Neural cell (in vitro differentiated cells): ENCODE data around the gene CSF2. TPM values are rescaled to one million over a fixed set of nuclear protein-coding genes. Genes with fewer than 3 reads are reported as not detected.

Experiments
- H2AFZ ChIP-seq: fragments of 200-600, 300-800 bp; sonication (generic), shearing (Covaris generic); 2 replicates; pipeline ENCODE4 v1.6.0; 2014; ENCODE audit warnings: low read depth, mild to moderate bottlenecking, antibody characterized with exemption, low read length, moderate library complexity
- H3F3A ChIP-seq: fragments of 200-600 bp; shearing (Covaris generic); 2 replicates; pipeline ENCODE4 v1.6.1; 2016; ENCODE audit warnings: mild to moderate bottlenecking, moderate library complexity, mixed read lengths, antibody characterized with exemption, low read length; ENCODE audit not compliant: insufficient read depth, poor library complexity, severe bottlenecking
- H3K27ac ChIP-seq: fragments of 200-600, 300-800 bp; sonication (generic), shearing (Covaris generic); 2 replicates; pipeline ENCODE4 v1.5.1; 2014; ENCODE audit warnings: mild to moderate bottlenecking, low read length, moderate library complexity
- H3K27me3 ChIP-seq: fragments of 300-800, 200-600 bp; sonication (generic), shearing (Covaris generic); 2 replicates; pipeline ENCODE4 v1.6.0; 2014; ENCODE audit warnings: mild to moderate bottlenecking, low read depth, low read length, moderate library complexity; ENCODE audit not compliant: insufficient read depth
- H3K36me3 ChIP-seq: fragments of 300-800, 200-600 bp; sonication (generic), shearing (Covaris generic); 2 replicates; pipeline ENCODE4 v1.5.1; 2014; ENCODE audit warnings: mild to moderate bottlenecking, antibody characterized with exemption, low read length, moderate library complexity; ENCODE audit not compliant: insufficient read depth
- H3K4me2 ChIP-seq: fragments of 300-800, 200-600 bp; sonication (generic), shearing (Covaris generic); 2 replicates; pipeline ENCODE4 v1.6.0; 2014; ENCODE audit warnings: mild to moderate bottlenecking, low read length
- H3K4me3 ChIP-seq: fragments of 300-800, 200-600 bp; sonication (generic), shearing (Covaris generic); 2 replicates; pipeline ENCODE4 v1.5.1; 2014; ENCODE audit warnings: mild to moderate bottlenecking, low read length, moderate library complexity
- H3K79me2 ChIP-seq: fragments of 200-600 bp; shearing (Covaris generic); replicated peaks from 2 replicates; pipeline ENCODE4 v1.6.0; 2014; ENCODE audit warnings: mild to moderate bottlenecking, low read length, moderate library complexity; ENCODE audit not compliant: insufficient read depth
- H3K9ac ChIP-seq: fragments of 300-800, 200-600 bp; sonication (generic), shearing (Covaris generic); 2 replicates; pipeline ENCODE4 v1.6.1; 2016; ENCODE audit warnings: mild to moderate bottlenecking, low read length, mixed read lengths
- H3K9me2 ChIP-seq: fragments of 200-600 bp; shearing (Covaris generic); 2 replicates; pipeline ENCODE4 v1.6.1; 2016; ENCODE audit warnings: mild to moderate bottlenecking, low read length, mixed read lengths; ENCODE audit not compliant: insufficient read depth
- H3K9me3 ChIP-seq: fragments of 200-600, 300-800 bp; sonication (generic), shearing (Covaris generic); 2 replicates; pipeline ENCODE4 v1.6.1; 2016; ENCODE audit warnings: mild to moderate bottlenecking, mixed run types, low read length, moderate library complexity, mixed read lengths
- H4K20me1 ChIP-seq: fragments of 200-600 bp; shearing (Covaris generic); 2 replicates; pipeline ENCODE4 v1.6.1; 2016; ENCODE audit warnings: mild to moderate bottlenecking, mixed run types; ENCODE audit not compliant: insufficient read depth
- CTCF ChIP-seq: fragments of 450-650 bp; IDR thresholded peaks from 2 replicates; pipeline ENCODE4 v1.5.1; 2014; ENCODE audit warnings: antibody characterized with exemption, mild to moderate bottlenecking, moderate library complexity; ENCODE audit not compliant: poor library complexity, severe bottlenecking
- EP300 ChIP-seq: fragments of 450-650 bp; conservative IDR thresholded peaks from 2 replicates; pipeline ENCODE4 v1.6.1; 2014; ENCODE audit warnings: antibody characterized with exemption, mild to moderate bottlenecking, moderate library complexity; ENCODE audit not compliant: poor library complexity, severe bottlenecking
- EZH2 ChIP-seq: fragments of 200-600, 300-800 bp; shearing (Covaris generic), sonication (generic); IDR thresholded peaks from 2 replicates; pipeline ENCODE4 v1.6.1; 2014; ENCODE audit warnings: antibody characterized with exemption, low read length, borderline replicate concordance, mild to moderate bottlenecking; ENCODE audit not compliant: insufficient read depth, poor library complexity, severe bottlenecking
- MXI1 ChIP-seq: fragments of 450-650 bp; conservative IDR thresholded peaks from 2 replicates; pipeline ENCODE4 v1.6.1; 2014; ENCODE audit warnings: antibody characterized with exemption, mild to moderate bottlenecking; ENCODE audit not compliant: poor library complexity, severe bottlenecking
- POLR2AphosphoS5 ChIP-seq: IDR thresholded peaks from 2 replicates; pipeline ENCODE4 v1.6.1; 2012
- RAD21 ChIP-seq: fragments of 450-650 bp; conservative IDR thresholded peaks from 2 replicates; pipeline ENCODE4 v1.6.1; 2014; ENCODE audit warnings: antibody characterized with exemption, mild to moderate bottlenecking, moderate library complexity
- REST ChIP-seq: IDR thresholded peaks from 2 replicates; pipeline ENCODE4 v1.6.1; 2012; ENCODE audit warnings: borderline replicate concordance
- SMC3 ChIP-seq: fragments of 450-650 bp; conservative IDR thresholded peaks from 2 replicates; pipeline ENCODE4 v1.6.1; 2014; ENCODE audit warnings: antibody characterized with exemption, mild to moderate bottlenecking, moderate library complexity; ENCODE audit not compliant: poor library complexity
- TAF1 ChIP-seq: IDR thresholded peaks from 2 replicates; pipeline ENCODE4 v1.6.1; 2012; ENCODE audit warnings: low read depth
- polyA plus RNA-seq: library from polyadenylated mRNA; depleted of rRNA; stranded (reverse); fragments of >200 nt; gene quantifications from 2 replicates; pipeline ENCODE4 v1.2.3, GENCODE V29; 2014

Gene CSF2
- polyA plus RNA-seq, 1 donor from 2014 or later: not detected

- Histone ChIP-seq H2AFZ (no peak overlapping the region), H3K4me3 (no peak overlapping the region), H3F3A (no peaks in the 10 kb centered on the region), H3K9me2 (no peaks in the 10 kb centered on the region), H3K27ac (no peak overlapping the region), H3K9ac (no peak overlapping the region), H3K9me3 (no peaks in the 10 kb centered on the region), H3K27me3 (no peaks in the 10 kb centered on the region), H4K20me1 (no peaks in the 10 kb centered on the region), H3K36me3 (no peaks in the 10 kb centered on the region), H3K79me2 (no peaks in the 10 kb centered on the region), H3K4me2 (no peak overlapping the region)
- no peak for TF ChIP-seq TAF1
- no peak for TF ChIP-seq MXI1
- TF ChIP-seq REST: no peak
- TF ChIP-seq EP300: no peak
- no peak for TF ChIP-seq POLR2AphosphoS5
- TF ChIP-seq SMC3: no peak
- TF ChIP-seq CTCF: no peak
- TF ChIP-seq EZH2: no peak
- no peak for TF ChIP-seq RAD21
Observed at GRCh38 chr5:132090107-132090506, 16.5 kb downstream of the CSF2 start.

GRCh38 chr5:132093271-132093670 is 19.7 kb downstream of the CSF2 start:
- TF ChIP-seq TAF1 (no peak), RAD21 (no peak), EZH2 (no peak), CTCF (no peak), POLR2AphosphoS5 (no peak), EP300 (no peak), REST (no peak), MXI1 (no peak), SMC3 (no peak)
- no peak overlapping the region for H3K4me2 ChIP-seq

More at GRCh38 chr5:132093271-132093670, 19.7 kb downstream of the CSF2 start:
- no peaks in the 10 kb centered on the region for H4K20me1 ChIP-seq
- no peak overlapping the region for H3K27ac ChIP-seq
- no peaks in the 10 kb centered on the region for H3K79me2 ChIP-seq
- no peaks in the 10 kb centered on the region for H3K27me3 ChIP-seq
- H3K9ac ChIP-seq: no peak overlapping the region
- no peaks in the 10 kb centered on the region for H3K9me2 ChIP-seq
- no peak overlapping the region for H3K4me3 ChIP-seq
- H3F3A ChIP-seq: peaks cover 2% of the 10 kb centered on the region
- H3K36me3 ChIP-seq: no peaks in the 10 kb centered on the region
- no peak overlapping the region for H2AFZ ChIP-seq
- H3K9me3 ChIP-seq: no peaks in the 10 kb centered on the region
